Measurements from ENCODE around the gene PDE6G. TPM values are rescaled to one million over a fixed set of nuclear protein-coding genes. Genes with fewer than 3 reads are reported as not detected.

PDE6G gene
- total and polyA plus RNA-seq, 2 of the 4 experiments (the other 2 are of a cell fraction): 2.7 TPM; not detected in 1

DNA sequence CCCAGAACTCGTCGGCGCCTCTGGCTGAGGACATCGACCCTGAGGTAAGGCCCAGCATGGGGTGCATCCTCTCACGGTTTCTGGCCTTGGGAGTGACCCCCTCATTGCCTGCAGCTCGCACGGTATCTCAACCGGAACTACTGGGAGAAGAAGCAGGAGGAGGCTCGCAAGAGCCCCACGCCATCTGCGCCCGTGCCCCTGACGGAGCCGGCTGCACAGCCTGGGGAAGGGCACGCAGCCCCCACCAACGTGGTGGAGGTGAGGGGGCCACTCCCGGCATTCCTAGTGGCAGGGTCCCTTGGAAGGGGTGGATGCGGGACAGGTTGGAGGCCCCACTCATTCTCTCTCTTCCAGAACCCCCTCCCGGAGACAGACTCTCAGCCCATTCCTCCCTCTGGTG lies 38.5 kb upstream of the PDE6G start:
- H3K4me2 ChIP-seq (ENCODE audit: low read depth, low read length): no peak overlapping the region
- no peak overlapping the region for H3K14ac ChIP-seq (replicated peaks; ENCODE audit: low read depth, low read length)
- in situ Hi-C loops (cut with MboI; ENCODE audit: low sequenced_read_pairs) (no loop called here), dilution Hi-C loops (cut with HindIII; ENCODE audit: low sequenced_read_pairs, unreplicated experiment) (no loop called here), intact Hi-C loops (cut with micrococcal nuclease) (no loop called here)
- CTCF ChIA-PET: no interaction called here
- H3K4ac ChIP-seq (ENCODE audit: low read depth, low read length): no peak overlapping the region
- TF ChIP-seq NFE2L2 (IDR thresholded peaks at IDR 0.05; ENCODE audit: low read depth, low read length) (no peak), MAFK (IDR thresholded peaks at IDR 0.05; ENCODE audit: low read depth, low read length) (no peak), ELK1 (IDR thresholded peaks at IDR 0.05; ENCODE audit: borderline replicate concordance, low read depth, low read length) (no peak), CHD1 (IDR thresholded peaks at IDR 0.05; ENCODE audit: low read depth, low read length) (no peak), RAD21 (IDR thresholded peaks at IDR 0.05; ENCODE audit: low read length) (no peak), CEBPB (IDR thresholded peaks at IDR 0.05; ENCODE audit: low read depth, low read length) (no peak), POLR2A (IDR thresholded peaks at IDR 0.05; ENCODE audit: low read depth, low read length) (no peak), RCOR1 (IDR thresholded peaks at IDR 0.05; ENCODE audit: insufficient replicate concordance, low read length) (no peak), MAZ (IDR thresholded peaks at IDR 0.05; ENCODE audit: borderline replicate concordance, low read depth, low read length) (no peak)
- TF ChIP-seq, protein P1, sequence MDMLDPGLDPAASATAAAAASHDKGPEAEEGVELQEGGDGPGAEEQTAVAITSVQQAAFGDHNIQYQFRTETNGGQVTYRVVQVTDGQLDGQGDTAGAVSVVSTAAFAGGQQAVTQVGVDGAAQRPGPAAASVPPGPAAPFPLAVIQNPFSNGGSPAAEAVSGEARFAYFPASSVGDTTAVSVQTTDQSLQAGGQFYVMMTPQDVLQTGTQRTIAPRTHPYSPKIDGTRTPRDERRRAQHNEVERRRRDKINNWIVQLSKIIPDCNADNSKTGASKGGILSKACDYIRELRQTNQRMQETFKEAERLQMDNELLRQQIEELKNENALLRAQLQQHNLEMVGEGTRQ (IDR thresholded peaks at IDR 0.05; ENCODE audit: low read depth, low read length): no peak
- TF ChIP-seq, protein P2, sequence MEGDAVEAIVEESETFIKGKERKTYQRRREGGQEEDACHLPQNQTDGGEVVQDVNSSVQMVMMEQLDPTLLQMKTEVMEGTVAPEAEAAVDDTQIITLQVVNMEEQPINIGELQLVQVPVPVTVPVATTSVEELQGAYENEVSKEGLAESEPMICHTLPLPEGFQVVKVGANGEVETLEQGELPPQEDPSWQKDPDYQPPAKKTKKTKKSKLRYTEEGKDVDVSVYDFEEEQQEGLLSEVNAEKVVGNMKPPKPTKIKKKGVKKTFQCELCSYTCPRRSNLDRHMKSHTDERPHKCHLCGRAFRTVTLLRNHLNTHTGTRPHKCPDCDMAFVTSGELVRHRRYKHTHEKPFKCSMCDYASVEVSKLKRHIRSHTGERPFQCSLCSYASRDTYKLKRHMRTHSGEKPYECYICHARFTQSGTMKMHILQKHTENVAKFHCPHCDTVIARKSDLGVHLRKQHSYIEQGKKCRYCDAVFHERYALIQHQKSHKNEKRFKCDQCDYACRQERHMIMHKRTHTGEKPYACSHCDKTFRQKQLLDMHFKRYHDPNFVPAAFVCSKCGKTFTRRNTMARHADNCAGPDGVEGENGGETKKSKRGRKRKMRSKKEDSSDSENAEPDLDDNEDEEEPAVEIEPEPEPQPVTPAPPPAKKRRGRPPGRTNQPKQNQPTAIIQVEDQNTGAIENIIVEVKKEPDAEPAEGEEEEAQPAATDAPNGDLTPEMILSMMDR (conservative IDR thresholded peaks at IDR 0.05; ENCODE audit: low read depth, low read length): no peak
- BruUV-seq (replicated peaks): no TSS peak
- H3K4me3 ChIP-seq (ENCODE audit: insufficient read depth, low read depth, low read length): no peak overlapping the region
- H4K8ac ChIP-seq (ENCODE audit: low read depth in 2 of 2, low read length in 2 of 2): no peak overlapping the region
- H4K20me1 ChIP-seq (ENCODE audit: insufficient read depth, low read length): peaks cover 72% of the 10 kb centered on the region
- no peak overlapping the region for H3K9ac ChIP-seq (ENCODE audit: low read depth, low read length)
- H3K27me3 ChIP-seq (ENCODE audit: control insufficient read depth, insufficient read depth, low read length): no peaks in the 10 kb centered on the region
- no peak overlapping the region for H3K23ac ChIP-seq (ENCODE audit: low read depth, low read length)
- 80% methylated on average over 1 of the region's 19 CpGs; no CpG with 5 or more reads in 1 of the 2 experiments for WGBS, 2 experiments (ENCODE audit: extremely low coverage in 2 of 2, insufficient read length in 1 of 2)
- no peak overlapping the region for H2BK15ac ChIP-seq (ENCODE audit: low read depth, low read length)
- no peak overlapping the region for H2AK9ac ChIP-seq (replicated peaks; ENCODE audit: low read depth, low read length, poor library complexity)
- POLR2A ChIA-PET (ENCODE audit: unreplicated experiment): no interaction called here
- no peak overlapping the region for H3K27ac ChIP-seq (ENCODE audit: insufficient read depth, low read length)
- H2BK5ac ChIP-seq (ENCODE audit: low read depth, low read length, poor library complexity, severe bottlenecking): no peak overlapping the region
- no peaks in the 10 kb centered on the region for H3K9me3 ChIP-seq (ENCODE audit: control insufficient read depth, insufficient read depth, low read length)
- no peak overlapping the region for H2AFZ ChIP-seq (replicated peaks; ENCODE audit: low read length, poor library complexity)
- H3K18ac ChIP-seq (ENCODE audit: low read depth, low read length): no peak overlapping the region
- no peak overlapping the region for H2BK20ac ChIP-seq (ENCODE audit: low read depth, low read length)
- DNase-seq (no peak), ATAC-seq (ENCODE audit: low read depth) (no peak)
- no peak overlapping the region for H2AK5ac ChIP-seq (ENCODE audit: low read depth, low read length)
- H4K5ac ChIP-seq (ENCODE audit: low read depth, low read length): no peak overlapping the region
- H3K56ac ChIP-seq (ENCODE audit: extremely low read depth, insufficient read depth, low read length): no peak overlapping the region
- no peaks in the 10 kb centered on the region for H3K4me1 ChIP-seq (ENCODE audit: control insufficient read depth, insufficient read depth, low read length)
- no peak overlapping the region for H4K91ac ChIP-seq (ENCODE audit: insufficient read depth, low read depth, low read length)
- H3K79me1 ChIP-seq (ENCODE audit: low read depth in 1 of 2, low read length in 2 of 2): peaks cover 10 to 47% of the 10 kb centered on the region in 2 experiments; a peak in 3 of 4 replicates
- no peak overlapping the region for H2BK120ac ChIP-seq (ENCODE audit: low read depth, low read length)
- no peaks in the 10 kb centered on the region for H3K9me1 ChIP-seq (ENCODE audit: insufficient read depth, low read length)
- H3K36me3 ChIP-seq (ENCODE audit: control insufficient read depth, insufficient read depth, low read length): peaks cover 84% of the 10 kb centered on the region
